Panc1 (cell line): ENCODE measurements around the gene GRPEL2. TPM values are rescaled to one million over a fixed set of nuclear protein-coding genes. Genes with fewer than 3 reads are reported as not detected.

Experiments used
- ATAC-seq: fragments of 200-7000 bp; cut with Tn5 transposase; 2 replicates; pipeline ENCODE4 v1.9.1; 2020; ENCODE audit warnings: mild to moderate bottlenecking, moderate library complexity
- BruUV-seq: library from RNA; stranded (reverse); fragments of 400-500 nt; replicated peaks from 2 replicates; lab custom pipeline; 2021; lab: Mats Ljungman, UMichigan
- CTCF ChIA-PET: fragments of 300-600 bp; sonication (Branson Sonifier 250); formaldehyde crosslinking; loops from one replicate; lab custom pipeline; 2022; ENCODE audit warnings: antibody characterized with exemption; lab: Charles Lee
- POLR2A ChIA-PET: fragments of 300-600 bp; sonication (Branson Sonifier 250); formaldehyde crosslinking; loops from one replicate; lab custom pipeline; 2022; ENCODE audit warnings: antibody characterized with exemption; lab: Charles Lee
- DNase-seq: peaks from one replicate; pipeline ENCODE4 v3.0.0-alpha.2; 2010; ENCODE audit warnings: low read depth, low spot score
- H3K27ac ChIP-seq: 2 replicates; pipeline ENCODE4 v1.5.1; 2011; ENCODE audit warnings: mild to moderate bottlenecking, low read length, inconsistent platforms
- H3K27me3 ChIP-seq: fragments of 200-500 bp; sonication (Bioruptor generic); 2 replicates; pipeline ENCODE4 v1.6.0; 2014; ENCODE audit warnings: low read length, inconsistent platforms; ENCODE audit not compliant: control insufficient read depth, insufficient read depth
- H3K36me3 ChIP-seq: fragments of 200-500 bp; sonication (Bioruptor generic); 2 replicates; pipeline ENCODE4 v1.5.1; 2014; ENCODE audit warnings: inconsistent platforms, mild to moderate bottlenecking, low read length, moderate library complexity; ENCODE audit not compliant: control insufficient read depth, insufficient read depth
- H3K4me1 ChIP-seq: 2 replicates; pipeline ENCODE4 v1.5.1; 2011; ENCODE audit warnings: inconsistent platforms, mild to moderate bottlenecking, low read length, moderate library complexity; ENCODE audit not compliant: control insufficient read depth, insufficient read depth
- H3K4me3 ChIP-seq, 2 experiments: 2 replicates each; pipeline ENCODE4 v1.5.1; 2011 to 2012; ENCODE audit warnings: low read depth in 2 of 2, low read length in 2 of 2, mild to moderate bottlenecking in 2 of 2, inconsistent platforms in 1 of 2, moderate library complexity in 1 of 2
- H3K9me3 ChIP-seq: fragments of 200-500 bp; sonication (Bioruptor generic); 2 replicates; pipeline ENCODE4 v1.5.1; 2014; ENCODE audit warnings: low read depth, mild to moderate bottlenecking, inconsistent platforms, low read length, moderate library complexity; ENCODE audit not compliant: control insufficient read depth, insufficient read depth
- CTCF ChIP-seq: fragments of 450-650 bp; IDR thresholded peaks from 2 replicates; pipeline ENCODE4 v1.5.1; 2017; ENCODE audit warnings: mild to moderate bottlenecking
- POLR2AphosphoS5 ChIP-seq: IDR thresholded peaks from 2 replicates; pipeline ENCODE4 v1.6.1; 2012; ENCODE audit warnings: mild to moderate bottlenecking, low read depth, low read length, moderate library complexity
- REST ChIP-seq, 2 experiments: IDR thresholded peaks; 2 replicates each; pipeline ENCODE4 v1.6.1; 2011 to 2012; ENCODE audit warnings: low read depth in 2 of 2, control low read depth in 1 of 2, low read length in 1 of 2, mild to moderate bottlenecking in 1 of 2, moderate library complexity in 1 of 2; ENCODE audit not compliant: insufficient read depth in 1 of 2
- SIN3A ChIP-seq: IDR thresholded peaks from 2 replicates; pipeline ENCODE4 v1.6.1; 2012; ENCODE audit warnings: low read depth, mild to moderate bottlenecking, low read length, moderate library complexity, borderline replicate concordance; ENCODE audit not compliant: insufficient read depth
- TCF7L2 ChIP-seq: IDR thresholded peaks from 2 replicates; pipeline ENCODE4 v1.6.1; 2011; ENCODE audit warnings: mild to moderate bottlenecking, low read depth, low read length, inconsistent platforms
- in situ Hi-C: cut with HindIII; loops from 2 replicates; pipeline ENCODE4 v1.10.0; 2016; ENCODE audit warnings: low sequenced_read_pairs, low pct_unique_long_range_greater_than_20kb
- intact Hi-C: fragments of 100-400 bp; cut with micrococcal nuclease; formaldehyde crosslinking; loops from one replicate; pipeline ENCODE4 v1.10.0; 2022; ENCODE audit not compliant: unreplicated experiment
- total RNA-seq: library from RNA; stranded (reverse); gene quantifications from one replicate; pipeline ENCODE4 v1.2.1, GENCODE V29; 2021; ENCODE audit not compliant: unreplicated experiment

GRPEL2 gene
- total RNA-seq, 1 experiment from 2014 or later = 30.1 TPM

DNA sequence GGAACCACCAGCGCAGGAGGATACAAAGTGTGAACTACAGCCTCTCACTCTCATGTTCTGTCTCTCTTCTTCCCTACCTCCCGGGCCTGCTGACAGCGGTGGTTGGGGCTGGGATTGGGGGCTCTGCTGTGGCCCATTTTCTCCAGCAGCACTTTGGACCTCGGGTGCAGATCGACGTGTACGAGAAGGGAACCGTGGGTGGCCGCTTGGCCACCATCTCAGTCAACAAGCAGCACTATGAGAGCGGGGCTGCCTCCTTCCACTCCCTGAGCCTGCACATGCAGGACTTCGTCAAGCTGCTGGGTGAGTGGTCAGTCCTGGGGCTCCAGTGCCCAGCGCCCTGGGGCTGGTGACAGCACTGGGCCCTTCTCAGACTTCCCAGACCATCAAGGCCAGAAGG, 17.2 kb downstream of the GRPEL2 start:
- TF ChIP-seq POLR2AphosphoS5 = no peak
- no peak for TF ChIP-seq TCF7L2
- no peak for TF ChIP-seq REST (IDR thresholded peaks at IDR 0.05; ENCODE audit: insufficient read depth in 1 of 2, low read depth in 2 of 2, low read length in 1 of 2)
- no peak for TF ChIP-seq CTCF
- TF ChIP-seq SIN3A = no peak
- intact Hi-C loops = no loop called here
- no peak for ATAC-seq
- ChIA-PET CTCF (no interaction called here), POLR2A (interaction anchor here (1.4 kb wide), 1 partner anchor 17 kb away, joined by 4 read pairs; the partner anchor contains the start of gene GRPEL2)
- DNase-seq = no peak
- no TSS peak for BruUV-seq
- in situ Hi-C loops = no loop called here
- Histone ChIP-seq H3K36me3 (no peaks in the 10 kb centered on the region), H3K4me3 (no peak overlapping the region), H3K9me3 (no peaks in the 10 kb centered on the region), H3K4me1 (peaks cover 6% of the 10 kb centered on the region), H3K27me3 (no peaks in the 10 kb centered on the region), H3K27ac (no peak overlapping the region)

DNA sequence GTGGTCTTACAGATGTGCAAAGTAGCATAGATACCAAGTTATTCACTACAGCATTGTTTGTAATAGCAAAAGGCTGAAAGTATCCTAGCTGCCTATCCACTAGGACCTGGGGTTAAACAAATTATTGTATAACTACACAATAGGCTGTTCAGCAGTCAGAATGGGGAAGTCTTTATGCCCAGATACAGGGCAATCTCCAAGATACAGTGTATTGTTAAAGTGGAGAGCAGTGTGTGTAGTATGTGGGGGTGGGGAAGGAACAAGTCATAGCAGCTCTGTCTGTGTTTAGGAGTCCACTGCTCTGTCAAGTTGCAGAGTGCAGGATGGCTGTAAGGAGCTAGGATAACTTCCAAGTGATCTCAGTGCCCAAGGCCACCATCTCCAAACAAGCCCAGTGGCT, 18.1 kb downstream of the GRPEL2 start:
- H3K9me3 ChIP-seq = no peaks in the 10 kb centered on the region
- TF ChIP-seq REST (IDR thresholded peaks at IDR 0.05; ENCODE audit: insufficient read depth in 1 of 2, low read depth in 2 of 2, low read length in 1 of 2) (no peak), TCF7L2 (no peak), SIN3A (no peak), CTCF (no peak), POLR2AphosphoS5 (no peak)
- H3K36me3 ChIP-seq = no peaks in the 10 kb centered on the region
- H3K4me3 ChIP-seq = no peak overlapping the region
- ChIA-PET POLR2A (no interaction called here), CTCF (no interaction called here)
- no peaks in the 10 kb centered on the region for H3K27me3 ChIP-seq
- ATAC-seq (no peak), DNase-seq (no peak)
- H3K4me1 ChIP-seq = peaks cover 6% of the 10 kb centered on the region
- no TSS peak for BruUV-seq
- H3K27ac ChIP-seq = no peak overlapping the region
- in situ Hi-C loops = no loop called here
- intact Hi-C loops = no loop called here
